Measurements from ENCODE around the gene CATSPERZ.

The CATSPERZ gene

GRCh38 chr11:64264371-64264852, 35.7 kb upstream of the CATSPERZ start:
- DNase-seq = no peak

GRCh38 chr11:64265176-64266160, 34.7 kb upstream of the CATSPERZ start:
- no peak for DNase-seq

- no peak for DNase-seq
Measured at GRCh38 chr11:64266339-64266738, 33.8 kb upstream of the CATSPERZ start.

GRCh38 chr11:64267207-64267945, 32.8 kb upstream of the CATSPERZ start:
- no peak for DNase-seq

- peak; percentile 25 for DNase-seq
Measured at GRCh38 chr11:64268025-64268892, 31.9 kb upstream of the CATSPERZ start.

- DNase-seq = no peak
Measured at GRCh38 chr11:64268893-64269539, 31.1 kb upstream of the CATSPERZ start.

- peak; percentile 99 for DNase-seq
Measured at GRCh38 chr11:64269540-64270220, 30.5 kb upstream of the CATSPERZ start.

GRCh38 chr11:64275031-64275800, 24.9 kb upstream of the CATSPERZ start:
- no peak for DNase-seq

GRCh38 chr11:64275841-64276240, 24.3 kb upstream of the CATSPERZ start:
- DNase-seq = no peak

- DNase-seq = no peak
Measured at GRCh38 chr11:64276653-64277431, 23.3 kb upstream of the CATSPERZ start.

GRCh38 chr11:64278576-64279190, 21.5 kb upstream of the CATSPERZ start:
- DNase-seq = no peak

- DNase-seq = no peak
Measured at GRCh38 chr11:64281957-64282770, 18.0 kb upstream of the CATSPERZ start.

- no peak for DNase-seq
Measured at GRCh38 chr11:64283092-64283491, 17.1 kb upstream of the CATSPERZ start.

GRCh38 chr11:64284048-64284961, 15.9 kb upstream of the CATSPERZ start, which contains the start of gene BAD:
Gene BAD, minus strand, starts transcription at chr11:64284665. Its CDS starts 297 bp downstream, at chr11:64284368.
- peak; percentile 86 for DNase-seq

- peak; percentile 57 for DNase-seq
Measured at GRCh38 chr11:64284962-64285884, 14.9 kb upstream of the CATSPERZ start, which contains the start of gene GPR137. Gene GPR137, plus strand, starts transcription at chr11:64285848. Its CDS starts 677 bp downstream, at chr11:64286525.
